Ramos (cell line): ENCODE results near the gene PNPLA3.

ENCODE experiments used
- in situ Hi-C: fragments of 300-500 bp; cut with MboI; formaldehyde crosslinking; loops from one replicate; pipeline ENCODE4 v1.14.3; 2022; ENCODE audit warnings: low sequenced_read_pairs; ENCODE audit not compliant: unreplicated experiment

PNPLA3 gene

DNA sequence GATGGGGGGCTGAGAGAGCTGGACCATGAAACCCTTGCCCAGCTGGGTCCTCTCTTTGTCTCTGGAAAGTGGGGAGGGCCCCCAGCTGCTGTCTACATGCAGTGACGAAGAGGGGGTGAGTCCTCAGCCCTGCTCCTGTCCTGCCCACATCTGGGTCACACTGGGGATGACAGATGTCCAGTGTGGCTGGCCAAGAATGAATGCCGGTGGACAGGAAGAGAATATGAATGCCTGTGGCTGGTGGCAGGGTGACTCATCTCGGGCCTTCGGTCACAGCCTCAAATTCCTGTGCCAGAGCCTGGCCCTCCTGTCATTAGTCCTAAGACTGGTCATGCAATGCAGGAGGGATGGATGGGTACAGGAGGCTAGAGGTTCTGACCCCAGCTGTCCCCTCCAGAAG lies 2.2 kb upstream of the PNPLA3 start:
- in situ Hi-C loops: no loop called here

DNA sequence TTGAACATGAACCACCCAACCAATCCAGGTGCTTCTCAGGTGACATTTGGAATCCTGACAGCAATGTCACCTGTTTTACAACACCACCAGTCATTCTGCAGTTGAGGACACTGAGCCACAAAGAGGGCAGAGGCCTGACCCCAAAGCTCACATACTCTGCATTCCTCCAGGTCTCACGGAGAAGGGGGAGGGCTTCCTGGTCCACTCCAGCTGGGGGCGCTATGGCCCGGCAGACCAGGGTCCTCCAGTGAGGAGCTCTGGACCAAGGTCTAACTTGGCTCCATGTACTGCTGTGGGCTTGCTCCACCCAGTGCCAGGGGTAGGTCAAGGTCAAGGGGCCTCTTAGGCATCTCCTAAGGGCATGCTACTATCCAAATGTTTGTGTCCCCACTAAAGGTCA lies 1.5 kb upstream of the PNPLA3 start:
- in situ Hi-C loops: no loop called here

DNA sequence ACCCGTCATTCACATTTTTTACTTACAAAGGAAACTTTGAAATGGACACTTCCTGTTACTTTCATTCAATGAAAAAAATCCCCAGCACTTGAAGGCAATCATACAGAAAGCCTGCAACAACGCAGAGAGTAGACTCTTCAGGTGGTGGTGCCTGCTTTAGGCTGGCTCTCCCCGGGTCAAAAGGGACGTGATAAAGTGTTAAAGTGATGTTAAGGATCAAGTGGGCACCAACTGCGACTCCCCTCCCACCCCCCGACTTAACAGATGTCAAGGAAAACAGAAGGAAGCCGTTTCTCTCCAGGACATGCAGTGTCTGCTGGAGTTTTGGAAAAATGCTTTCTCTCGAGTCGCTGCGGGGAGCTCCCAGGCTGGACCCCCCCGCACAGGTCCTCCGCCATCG lies 414 bp upstream of the PNPLA3 start:
- in situ Hi-C loops: no loop called here

GRCh38 chr22:43924877-43925276 lies 1.3 kb downstream of the PNPLA3 start:
- in situ Hi-C loops: no loop called here

DNA sequence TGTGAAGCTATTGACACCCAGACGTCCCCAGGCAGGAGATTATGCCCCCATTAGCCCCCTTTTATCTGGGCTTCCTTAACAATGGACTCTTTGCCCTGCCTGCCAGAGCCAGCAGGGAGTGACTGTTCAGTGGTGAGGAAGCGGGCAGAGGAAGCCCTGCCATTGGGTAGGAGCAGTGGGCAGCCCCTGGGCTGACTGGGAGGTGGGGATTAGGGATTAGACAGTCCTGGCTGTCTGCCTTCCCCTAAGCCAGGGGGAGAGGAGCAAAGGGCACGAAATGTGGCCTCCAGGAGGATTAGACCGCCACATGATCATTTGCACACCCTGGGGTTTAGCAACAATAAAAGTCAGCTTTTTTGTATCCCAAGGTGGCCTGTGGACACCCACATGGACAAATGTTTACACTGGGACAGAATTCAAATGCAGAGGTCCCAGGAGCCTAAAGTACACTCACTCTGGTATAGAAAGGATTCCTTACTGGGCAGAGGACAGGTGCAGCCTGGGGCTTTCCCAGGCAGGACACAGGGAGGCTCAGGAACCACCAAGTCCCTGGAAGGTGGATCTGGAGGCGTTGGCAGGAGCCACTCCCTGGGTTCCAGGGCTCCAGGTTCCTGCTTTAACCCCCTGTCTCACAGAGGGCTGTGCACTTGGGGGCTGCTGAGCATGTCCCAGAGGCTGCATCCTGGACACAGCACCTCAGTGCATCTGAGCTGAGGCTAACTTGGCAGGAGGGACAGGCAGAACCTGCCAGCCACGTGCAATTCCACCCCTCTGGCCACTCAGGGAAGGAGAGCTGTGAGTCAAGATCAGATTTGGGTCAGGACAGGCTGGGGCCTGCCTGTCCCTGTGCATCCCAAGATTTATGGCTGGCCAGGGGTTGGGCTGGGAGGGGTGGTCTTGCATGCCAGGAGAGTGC lies 2.1 kb downstream of the PNPLA3 start:
- in situ Hi-C loops: no loop called here

DNA sequence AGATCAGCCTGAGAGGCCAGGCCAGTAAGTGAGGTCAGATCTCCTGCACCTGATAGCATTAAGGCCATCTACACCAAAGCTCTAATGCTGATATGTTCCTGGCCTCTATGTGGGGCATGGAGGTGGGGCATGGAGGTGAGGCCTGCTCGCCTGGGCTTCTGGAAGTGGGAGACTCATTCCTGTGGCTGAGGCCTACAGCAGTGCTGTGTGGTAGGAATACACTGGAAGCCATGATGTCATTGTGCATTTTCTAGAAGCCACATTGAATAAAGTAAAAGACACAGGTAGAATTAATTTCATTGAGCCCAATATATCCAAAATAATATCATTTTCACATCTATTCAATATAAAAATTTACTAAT lies 2.7 kb downstream of the PNPLA3 start:
- in situ Hi-C loops: no loop called here

DNA sequence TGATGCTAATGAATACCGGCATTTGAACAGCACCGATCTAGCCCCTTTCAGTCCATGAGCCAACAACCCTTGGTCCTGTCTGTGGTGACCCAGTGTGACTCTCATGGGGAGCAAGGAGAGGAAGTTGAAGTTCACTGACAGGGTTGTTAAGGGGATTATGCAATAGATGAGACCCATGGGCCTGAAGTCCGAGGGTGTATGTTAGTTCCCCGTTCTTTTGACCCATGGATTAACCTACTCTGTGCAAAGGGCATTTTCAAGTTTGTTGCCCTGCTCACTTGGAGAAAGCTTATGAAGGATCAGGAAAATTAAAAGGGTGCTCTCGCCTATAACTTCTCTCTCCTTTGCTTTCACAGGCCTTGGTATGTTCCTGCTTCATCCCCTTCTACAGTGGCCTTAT lies 4.9 kb downstream of the PNPLA3 start:
- in situ Hi-C loops: no loop called here

DNA sequence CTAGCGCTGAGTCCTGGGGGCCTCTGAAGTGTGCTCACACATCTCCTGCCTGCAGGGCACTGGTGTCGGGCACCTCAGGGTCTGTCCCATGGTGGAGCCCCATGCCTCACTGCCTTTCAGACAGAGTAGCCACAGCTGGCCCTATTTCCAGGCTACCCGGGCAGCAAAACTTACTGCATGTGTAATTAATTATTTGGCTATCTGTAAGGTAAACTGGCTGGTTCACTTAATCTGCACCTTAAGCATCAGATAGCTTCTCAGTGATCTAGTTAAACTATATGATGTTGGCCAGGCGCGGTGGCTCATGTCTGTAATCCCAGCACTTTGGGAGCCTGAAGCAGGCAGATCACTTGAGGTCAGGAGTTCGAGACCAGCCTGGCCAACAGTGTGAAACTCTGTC lies 5.3 kb downstream of the PNPLA3 start:
- in situ Hi-C loops: no loop called here

- in situ Hi-C loops: no loop called here
Observed at GRCh38 chr22:43931771-43932170, 8.2 kb downstream of the PNPLA3 start.

- in situ Hi-C loops: no loop called here
Observed at GRCh38 chr22:43941449-43941848, 17.8 kb downstream of the PNPLA3 start.

DNA sequence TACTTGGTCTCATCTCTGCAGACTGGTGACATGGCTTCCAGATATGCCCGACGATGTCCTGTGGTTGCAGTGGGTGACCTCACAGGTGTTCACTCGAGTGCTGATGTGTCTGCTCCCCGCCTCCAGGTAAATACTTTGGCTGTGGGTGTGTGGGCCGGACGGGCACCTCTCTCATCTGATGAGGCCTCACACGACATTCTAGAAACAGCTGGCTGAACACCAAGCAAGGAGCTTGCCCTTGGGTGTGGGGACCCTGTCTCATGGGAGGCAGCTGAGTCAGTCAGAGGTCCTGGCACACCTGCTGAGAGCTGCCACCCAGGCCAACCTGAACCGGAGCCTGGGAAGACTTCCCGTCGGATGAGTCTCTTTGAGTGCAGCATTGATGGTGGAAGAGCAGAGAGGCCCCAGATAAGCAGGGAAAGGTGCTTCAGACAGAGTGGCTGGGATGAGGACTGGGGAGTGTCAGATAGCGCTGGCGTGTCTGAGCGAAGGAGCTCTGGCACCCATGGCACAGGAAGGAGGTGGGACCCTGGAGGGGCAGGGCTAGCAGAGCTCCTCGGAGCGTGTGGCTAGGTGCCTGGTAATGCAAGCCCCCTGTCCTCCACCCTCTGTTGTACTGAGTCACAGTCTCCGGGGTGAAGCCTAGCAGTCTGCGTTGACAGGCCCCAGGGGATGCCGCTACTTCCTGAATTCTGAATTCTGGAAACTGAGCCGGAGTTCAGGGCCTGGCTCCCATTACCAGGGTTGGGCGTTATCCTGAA lies 21.2 kb downstream of the PNPLA3 start:
- in situ Hi-C loops: no loop called here

- in situ Hi-C loops: no loop called here
Observed at GRCh38 chr22:43945632-43946383, 22.2 kb downstream of the PNPLA3 start.

DNA sequence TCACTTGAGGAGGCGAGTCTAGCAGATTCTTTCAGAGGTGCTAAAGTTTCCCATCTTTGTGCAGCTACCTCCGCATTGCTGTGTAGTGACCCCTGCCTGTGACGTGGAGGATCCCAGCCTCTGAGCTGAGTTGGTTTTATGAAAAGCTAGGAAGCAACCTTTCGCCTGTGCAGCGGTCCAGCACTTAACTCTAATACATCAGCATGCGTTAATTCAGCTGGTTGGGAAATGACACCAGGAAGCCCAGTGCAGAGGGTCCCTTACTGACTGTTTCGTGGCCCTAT lies 22.7 kb downstream of the PNPLA3 start:
- in situ Hi-C loops: no loop called here

GRCh38 chr22:43948836-43949406 lies 25.3 kb downstream of the PNPLA3 start:
- in situ Hi-C loops: no loop called here

DNA sequence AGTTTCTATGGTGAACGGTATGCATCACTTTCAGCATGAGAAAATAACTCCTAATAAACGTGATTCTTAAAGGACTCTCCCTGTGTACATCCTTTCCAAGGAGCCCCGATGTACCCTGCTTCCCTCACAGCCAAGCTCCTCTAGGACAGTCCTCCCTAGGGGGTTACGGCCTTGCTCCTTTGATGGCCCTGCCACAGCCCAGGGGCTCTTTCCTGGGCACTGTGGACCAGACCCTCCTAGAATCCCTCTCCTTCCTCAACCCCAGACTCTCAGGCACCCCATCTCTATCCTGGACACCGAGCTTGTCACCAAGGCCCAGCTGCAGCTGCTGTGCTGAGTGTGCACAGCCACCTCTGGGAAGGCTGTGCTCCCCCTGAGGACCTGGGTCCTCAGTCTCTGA lies 27.8 kb downstream of the PNPLA3 start:
- in situ Hi-C loops: no loop called here

- in situ Hi-C loops: no loop called here
Observed at GRCh38 chr22:43951966-43952365, 28.4 kb downstream of the PNPLA3 start.

- in situ Hi-C loops: no loop called here
Observed at GRCh38 chr22:43953988-43954785, 30.6 kb downstream of the PNPLA3 start.

- in situ Hi-C loops: no loop called here
Observed at GRCh38 chr22:43955040-43955882, 31.7 kb downstream of the PNPLA3 start, which contains the start of gene SAMM50. Gene SAMM50, plus strand, starts transcription at chr22:43955442. Its CDS starts 136 bp downstream, at chr22:43955578.
